GM21515 (cell line): ENCODE data around the gene TRIM26.

Experiments used
- ATAC-seq: cut with Tn5 transposase; IDR thresholded peaks from one replicate; pipeline ENCODE4 v1.9.1; 2021; ENCODE audit not compliant: unreplicated experiment

The TRIM26 gene

DNA sequence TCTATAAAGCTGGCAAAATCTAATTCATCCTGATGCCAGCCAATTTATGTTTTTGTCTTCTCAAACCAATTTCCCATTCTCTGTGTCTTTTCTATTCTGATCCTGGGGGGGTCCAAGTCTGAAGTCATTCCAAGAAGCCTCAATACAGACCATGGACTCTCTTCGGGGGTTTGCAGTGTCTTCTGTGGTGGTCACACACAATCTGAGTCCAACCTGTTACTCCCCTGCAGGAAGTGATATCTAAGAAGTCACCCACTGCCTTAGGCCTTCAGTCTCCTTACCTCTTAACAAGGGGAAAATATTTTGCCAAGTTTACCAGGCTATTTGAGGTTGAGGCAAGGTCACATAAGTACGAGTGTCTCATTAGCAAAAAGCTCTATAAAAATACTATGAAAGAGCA, 1.9 kb downstream of the TRIM26 start:
- no peak for ATAC-seq

DNA sequence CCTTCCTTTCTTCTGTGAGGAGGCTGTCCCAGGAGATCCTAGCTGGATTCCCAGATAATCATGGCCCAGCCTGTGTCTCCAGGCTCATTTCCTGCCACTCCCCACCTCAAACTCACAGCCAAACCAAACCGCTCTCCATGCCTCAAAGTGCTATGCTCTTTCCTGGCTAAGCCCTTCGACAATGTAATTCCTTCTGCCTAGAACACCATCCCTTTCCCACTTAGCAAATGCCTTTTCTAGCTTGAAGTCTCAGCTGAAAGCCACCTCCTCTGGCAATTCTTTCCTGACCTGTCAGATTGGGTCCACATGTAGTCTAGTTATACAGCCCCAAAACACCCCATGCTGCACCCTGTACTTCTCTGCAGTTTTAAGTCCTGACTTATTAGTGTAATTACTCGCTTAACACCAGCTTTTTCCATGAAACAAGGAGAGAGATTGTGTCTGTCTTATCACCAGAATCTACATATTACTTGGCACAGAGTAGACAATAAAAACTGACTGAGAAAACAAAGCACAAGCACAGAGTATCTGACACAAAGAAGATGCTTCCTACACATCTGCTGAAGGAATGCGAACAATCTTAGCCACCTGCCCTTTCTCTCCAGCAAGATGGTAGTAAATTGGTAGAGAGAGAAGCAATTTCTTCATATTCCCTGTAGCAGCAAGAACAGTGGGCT, 5.4 kb downstream of the TRIM26 start:
- ATAC-seq, result no peak

DNA sequence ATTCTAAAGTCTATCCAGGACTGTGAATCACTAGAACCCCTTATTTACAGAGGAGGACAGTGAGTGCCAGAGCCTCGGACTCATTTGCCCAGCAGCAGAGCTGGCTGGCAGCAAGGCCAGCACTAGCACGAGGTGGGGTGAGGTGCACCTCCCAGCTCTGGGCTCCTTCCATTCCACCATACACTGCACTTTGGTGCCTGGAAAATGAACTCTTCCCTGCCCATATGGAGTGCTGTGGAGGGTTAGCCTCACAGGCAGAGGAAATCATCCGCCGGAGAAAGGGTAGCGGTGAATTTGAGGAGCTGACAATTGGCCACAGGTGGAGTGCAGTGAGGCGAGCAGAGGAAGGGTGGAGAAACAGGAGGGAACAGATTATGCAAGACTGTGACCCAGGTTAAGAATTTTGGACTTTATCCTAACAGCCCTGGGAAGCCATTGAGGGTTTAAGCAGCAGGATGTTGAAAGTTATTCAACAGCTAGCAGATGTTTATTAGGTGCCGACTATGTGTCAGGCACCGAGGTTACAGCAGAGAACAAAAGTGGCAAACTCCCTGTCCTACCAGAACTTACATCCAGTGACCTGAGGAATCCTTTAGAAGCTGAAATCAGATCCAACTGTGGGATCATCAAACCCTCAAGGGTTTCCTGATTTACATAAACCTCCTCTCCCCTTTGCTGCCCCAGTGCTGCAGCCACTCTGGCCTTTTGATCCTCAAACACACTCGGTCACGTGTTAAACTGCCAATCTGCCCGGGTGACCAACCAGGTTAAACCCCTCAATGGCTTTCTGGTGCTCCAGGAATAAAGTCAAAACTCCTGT, 6.2 kb downstream of the TRIM26 start:
- ATAC-seq, result no peak

DNA sequence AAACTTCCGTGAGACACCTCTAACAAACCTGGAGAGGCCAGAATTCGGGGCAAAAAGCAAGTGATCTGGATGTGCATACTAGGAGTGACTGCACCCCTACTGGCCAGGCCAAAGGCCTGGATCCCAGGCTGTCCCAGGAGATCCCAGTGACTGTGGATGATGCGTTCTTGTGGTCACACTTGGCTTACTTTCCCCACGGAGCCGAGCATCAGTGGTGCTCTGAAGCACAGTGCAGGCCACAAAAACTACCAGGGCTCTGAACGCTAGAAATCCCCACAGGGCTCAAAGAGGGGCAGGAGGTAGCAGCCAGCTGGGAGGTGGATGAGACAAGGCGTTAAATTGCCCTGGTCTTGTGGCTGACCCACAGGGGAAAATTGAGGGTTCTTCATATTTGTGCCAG, 7.1 kb downstream of the TRIM26 start:
- no peak for ATAC-seq

DNA sequence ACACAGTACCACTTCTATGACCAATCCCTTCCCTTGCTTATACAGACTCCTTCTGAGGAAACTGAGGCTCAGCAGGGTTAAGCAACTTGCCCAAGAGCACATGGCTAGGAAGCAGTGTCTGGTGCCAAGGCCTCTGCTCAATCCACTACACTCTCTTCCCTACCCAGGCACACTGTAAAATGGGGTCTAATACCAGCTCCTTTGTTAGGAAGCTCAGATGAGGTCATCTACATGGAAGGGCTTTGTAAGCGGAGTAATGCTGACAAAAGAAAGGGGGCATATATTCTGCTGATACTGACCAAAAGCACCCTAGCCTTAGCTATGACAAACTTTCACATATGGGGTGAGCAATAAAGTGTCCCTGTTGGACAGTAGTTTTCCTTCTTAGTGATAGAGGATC, 9.1 kb downstream of the TRIM26 start:
- no peak for ATAC-seq

DNA sequence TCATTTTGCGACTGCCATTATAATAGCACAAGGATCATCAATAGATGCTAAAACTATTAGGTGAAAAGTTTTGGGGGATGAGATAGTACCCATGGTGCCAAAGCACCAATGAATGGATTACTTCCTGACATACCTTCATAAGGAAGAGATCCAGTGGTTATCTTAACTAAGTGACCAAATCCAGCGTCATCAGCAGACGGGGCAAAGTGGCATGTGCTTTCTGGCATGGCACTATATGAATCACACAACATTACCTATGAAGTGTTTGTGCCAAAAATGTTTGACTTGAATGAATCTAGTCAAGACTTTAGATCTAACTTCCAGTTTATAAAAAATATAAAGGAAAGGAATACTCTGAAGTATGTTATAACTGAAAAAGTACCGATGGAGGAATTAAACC, 10.8 kb downstream of the TRIM26 start:
- no peak for ATAC-seq

DNA sequence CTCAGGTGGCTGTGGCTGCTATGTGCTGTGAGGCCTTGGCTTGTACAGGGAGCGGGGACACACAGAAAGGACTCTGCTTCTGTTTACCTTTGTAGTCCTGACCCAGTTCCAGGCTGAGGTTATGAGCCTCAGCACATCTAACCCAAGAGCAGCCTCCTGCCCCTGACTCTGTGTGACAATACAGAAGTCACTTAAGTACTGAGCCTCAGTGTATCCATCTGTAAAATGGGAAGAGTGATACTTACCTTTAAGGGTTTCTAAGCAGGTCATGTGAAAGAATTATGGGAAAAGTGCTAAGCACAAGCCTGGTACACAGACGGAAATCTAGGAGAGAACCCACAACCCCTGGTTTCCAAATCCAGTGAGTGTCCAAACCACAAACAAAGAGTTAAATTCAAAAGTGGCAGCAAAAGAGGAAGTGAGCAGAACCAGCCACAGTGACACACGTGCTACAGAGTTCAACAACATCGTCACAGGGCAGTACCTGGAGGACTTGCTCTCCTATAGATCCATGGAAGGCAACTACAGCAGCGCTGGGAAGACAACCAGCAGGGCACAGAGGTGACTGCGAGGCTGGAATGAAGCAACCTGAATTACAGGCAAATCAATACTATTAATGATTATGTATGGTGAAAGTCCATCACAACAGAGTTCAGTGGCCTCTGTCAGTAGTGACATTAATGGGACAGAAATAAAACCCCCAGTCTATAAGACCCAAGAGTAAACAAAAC, 12.5 kb downstream of the TRIM26 start:
- peak; percentile 60 for ATAC-seq

DNA sequence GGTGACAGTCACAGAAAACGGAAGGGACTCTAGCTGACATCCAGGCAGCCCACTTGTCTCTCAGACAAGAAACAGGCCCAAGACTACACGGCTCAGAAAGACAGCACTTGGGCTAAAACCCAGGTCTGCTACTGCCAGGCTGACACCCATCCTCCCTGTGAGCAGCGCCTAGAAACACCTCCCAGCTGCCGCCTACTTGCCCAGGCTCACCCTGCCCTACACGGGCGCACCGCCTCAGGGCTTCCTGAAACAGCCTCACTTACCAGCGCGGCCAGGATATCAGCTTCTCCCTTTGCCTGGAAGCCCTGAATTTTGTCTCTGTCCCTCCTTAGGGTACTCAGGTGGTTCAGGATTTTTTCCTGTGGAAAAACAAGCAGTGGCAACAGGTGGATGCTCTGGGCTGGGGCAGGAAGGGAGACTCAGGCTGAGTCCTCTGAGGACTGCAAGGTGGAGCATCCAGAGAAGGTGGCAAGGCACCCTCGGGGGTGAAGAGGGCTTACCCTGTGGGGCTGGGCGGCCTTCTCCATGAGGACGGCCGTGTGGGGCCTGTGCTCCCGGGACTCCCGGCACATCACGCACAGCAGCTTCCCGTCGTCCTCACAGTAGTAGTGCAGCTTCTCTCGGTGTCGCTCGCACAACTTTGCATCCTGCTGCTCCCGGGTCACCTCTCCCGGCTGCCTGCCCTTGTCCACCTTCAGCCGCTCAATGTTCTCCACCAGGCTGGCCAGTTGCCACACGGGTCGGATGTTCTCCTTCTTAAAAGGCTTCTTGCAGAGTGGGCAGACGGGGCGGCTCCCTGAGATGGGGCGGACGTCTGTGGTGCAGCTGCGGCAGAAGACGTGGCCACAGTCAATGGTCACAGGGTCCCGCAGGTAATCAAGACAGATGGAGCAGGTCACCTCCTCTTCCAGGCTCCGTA, 14.8 kb downstream of the TRIM26 start:
- ATAC-seq, result no peak

DNA sequence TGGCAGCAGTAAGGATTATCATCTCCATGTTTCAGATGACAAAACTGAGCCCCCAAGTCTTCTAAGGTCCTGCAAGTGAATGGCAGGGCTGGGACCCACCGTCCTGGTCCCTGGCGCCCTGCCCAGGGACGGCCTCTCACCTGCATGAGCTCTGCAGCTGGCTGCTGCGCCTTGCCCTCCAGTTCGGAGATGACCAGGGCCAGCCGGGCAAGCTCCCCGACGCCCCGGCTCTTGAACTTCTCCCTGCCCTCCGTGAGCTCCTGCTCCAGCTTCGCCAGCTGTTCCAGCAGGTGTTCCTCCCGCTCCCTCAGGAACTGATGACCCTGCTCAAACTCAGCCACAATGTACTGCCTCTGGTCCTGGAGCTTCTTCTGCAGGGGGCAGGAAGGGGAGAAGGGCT, 16.8 kb downstream of the TRIM26 start:
- no peak for ATAC-seq

DNA sequence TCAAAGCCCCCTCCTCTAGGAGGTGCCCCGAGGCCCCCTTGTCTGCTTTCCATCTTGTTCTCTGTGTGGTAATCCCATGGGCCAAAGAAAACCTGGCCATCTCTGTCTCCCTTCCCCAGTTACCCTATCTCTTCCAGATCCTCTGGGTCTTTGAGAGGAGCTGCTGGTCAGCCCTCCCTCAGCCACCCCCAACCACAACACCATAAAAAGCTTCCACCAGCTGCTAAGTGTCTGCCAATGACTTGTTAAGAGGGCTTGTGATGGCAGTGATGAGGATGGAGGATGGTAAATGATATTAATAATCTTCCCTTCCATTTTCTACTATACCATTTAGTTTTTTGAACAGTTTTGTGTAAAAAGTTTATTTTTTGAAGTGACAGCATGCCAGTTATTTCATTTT, 17.3 kb downstream of the TRIM26 start:
- no peak for ATAC-seq

DNA sequence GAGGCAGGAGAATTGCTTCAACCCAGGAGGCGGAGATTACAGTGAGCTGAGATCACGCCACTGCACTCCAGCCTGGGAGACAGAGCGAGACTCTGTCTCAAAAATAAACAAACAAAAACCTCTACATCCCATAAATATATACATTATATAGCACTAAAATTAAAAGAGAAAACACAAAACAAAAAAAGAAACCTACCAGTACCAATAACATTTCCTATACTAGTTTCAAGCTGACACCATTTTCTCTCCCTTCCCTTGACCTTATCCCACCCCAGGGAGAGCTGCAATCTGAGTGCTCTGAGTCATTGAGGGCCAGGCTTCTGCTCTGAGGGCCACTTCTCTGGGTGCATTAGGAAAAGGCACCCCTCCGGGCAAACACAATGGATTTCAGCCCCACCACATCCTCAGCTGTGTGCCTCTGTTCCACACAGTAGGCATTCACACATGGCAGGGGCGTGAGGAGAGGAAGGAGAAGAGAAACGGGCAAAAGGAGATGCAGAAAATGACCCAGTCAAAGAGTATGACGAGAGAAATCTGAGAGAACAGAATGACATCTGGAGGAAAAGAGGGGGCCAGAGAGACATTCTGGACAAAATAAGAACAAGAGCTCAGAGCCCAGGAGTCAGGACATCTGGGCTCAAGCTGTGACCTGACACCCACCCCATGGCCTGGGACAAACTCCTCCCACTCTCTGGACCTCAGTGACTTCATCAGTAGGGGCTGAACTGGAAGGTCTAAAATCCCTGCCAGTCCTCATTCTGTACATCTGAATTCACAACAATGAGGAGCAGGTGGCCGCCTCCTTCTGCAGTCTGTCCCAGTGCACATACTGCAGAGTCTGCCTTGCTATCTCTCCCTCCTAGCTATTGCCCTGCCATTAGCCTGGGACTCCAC, 18.2 kb downstream of the TRIM26 start:
- ATAC-seq, result no peak

DNA sequence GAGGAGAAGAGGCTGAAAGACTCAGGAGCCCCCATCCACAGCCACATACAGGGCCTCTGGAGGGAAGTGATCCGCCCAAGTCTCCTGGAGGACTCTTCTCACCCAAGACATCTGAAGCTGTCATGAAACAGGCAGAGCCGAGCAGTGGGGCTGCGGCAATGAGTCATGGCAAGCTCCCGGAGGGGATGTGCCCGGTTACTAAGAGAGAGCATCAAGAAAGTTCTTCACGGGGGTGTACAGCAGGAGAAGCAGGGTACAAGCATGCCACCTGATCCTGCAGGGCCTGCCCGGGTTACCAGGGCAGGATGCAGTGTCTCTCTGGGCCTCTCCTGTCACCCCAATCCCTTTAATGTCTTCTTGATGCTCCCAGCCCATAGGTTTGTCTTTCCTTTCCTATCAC, 21.1 kb downstream of the TRIM26 start:
- ATAC-seq, result no peak

DNA sequence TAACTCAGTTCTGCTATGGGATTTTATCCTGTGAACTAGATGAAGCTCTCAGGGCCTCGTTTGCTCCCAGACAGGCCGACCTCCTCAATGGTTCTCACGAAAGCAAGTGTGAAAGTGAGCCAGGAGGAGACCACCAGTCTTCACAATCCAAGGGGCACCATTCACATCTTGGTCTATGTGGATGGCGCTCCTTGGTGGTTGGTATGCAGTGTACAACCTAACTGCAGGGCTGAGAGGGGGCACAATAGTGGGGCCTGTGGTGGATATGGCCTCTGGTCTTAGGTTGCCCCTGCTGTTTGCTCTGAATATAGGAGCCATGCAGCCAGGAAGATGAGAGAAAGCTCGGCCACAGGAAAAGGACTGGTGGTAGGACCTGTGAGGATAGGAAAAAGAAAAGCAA, 24.7 kb downstream of the TRIM26 start:
- ATAC-seq, result no peak

DNA sequence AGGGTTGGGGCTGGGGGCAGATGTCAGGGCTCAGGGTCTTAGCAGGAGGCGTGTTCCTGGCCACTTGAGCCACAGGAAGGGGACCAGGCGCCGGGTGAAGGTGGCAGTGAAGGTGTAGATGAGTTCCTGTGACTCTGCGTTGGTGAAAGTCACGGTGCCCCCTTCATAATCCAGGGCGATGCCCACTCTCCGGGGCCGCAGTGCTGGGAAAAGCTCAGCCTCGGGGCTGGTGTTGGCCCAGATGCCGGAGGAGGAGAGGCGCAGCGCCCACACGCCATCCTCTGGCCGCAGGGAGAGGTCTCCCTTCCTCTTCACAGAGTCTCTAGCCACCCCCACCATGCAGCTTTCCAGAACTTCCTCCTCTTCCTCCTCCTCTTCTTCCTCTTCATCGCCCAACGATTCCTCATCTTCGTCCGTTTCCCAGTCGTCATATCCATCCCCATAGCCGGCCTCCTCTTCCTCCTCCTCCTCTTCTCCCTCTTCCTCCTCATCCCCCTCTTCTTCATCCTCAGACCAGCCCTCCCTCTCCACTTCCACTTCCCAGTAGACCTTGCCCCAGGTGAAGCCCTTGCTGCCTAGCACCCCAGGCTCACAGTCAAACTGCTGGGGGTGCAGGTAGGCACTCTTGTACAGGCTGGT, 27.2 kb downstream of the TRIM26 start:
- ATAC-seq, result no peak

DNA sequence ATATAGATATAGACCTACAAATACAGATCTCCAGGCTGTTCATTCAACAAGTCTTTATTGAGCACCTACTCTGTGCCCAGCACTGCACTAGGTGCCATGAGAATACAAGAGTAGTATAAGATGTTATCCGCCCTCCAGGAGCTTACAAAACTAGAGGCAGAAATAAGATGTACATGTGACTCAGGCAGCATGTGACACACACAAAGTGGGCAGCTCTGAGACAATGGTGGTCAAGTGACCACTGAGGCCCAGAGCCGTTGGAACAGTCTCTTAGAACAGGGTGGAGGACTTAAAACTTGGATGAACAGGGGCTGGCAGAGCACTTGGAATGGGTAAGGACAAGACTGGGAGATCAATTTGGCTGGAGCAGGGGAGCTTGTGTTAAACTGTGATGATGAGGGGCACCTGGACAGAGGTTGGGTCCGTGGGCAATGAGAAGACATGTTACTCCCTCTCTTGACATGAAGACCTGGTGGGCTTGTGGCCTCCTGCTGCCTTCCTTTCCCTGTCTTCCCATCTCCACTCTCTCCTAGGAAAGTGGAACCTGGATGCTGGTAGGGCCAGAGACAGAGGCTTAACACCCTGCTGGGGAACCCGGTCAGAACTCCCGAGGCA, 28.7 kb downstream of the TRIM26 start:
- ATAC-seq, result no peak

DNA sequence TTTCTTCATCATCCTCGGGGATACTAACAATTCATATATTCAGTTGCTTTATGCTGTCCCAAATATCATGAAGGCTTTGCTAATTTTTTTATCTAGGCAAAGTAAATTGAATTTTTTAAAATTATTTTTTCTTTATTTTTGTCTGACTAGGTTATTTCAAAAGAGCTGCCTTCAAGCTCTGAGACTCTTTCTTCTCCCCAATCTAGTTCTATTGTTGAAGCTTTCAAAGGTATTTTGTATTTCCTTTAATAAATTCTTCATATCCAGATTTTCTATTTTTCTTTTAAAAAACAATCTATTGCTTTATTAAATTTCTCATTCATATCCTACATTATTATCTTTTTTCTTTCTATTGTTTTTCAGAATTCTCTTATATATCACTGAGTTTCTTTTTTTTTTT, 33.1 kb downstream of the TRIM26 start:
- no peak for ATAC-seq

DNA sequence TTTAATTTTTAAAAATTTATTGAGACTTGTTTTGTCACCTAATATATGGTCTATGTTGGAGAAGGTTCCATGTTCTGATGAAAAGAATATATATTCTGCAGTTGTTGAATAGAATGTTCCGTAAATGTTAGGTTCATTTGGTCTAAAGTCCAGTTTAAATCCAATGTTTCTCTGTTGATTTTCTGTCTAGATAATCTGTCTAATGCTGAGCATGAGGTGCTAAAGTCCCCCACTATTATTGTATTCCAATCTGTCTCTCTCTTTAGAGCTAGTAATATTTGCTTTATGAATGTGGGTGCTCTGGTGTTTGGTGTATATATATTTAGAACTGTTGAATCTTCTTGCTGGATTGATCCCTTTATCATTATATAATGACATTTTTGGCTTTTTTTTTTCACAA, 34.4 kb downstream of the TRIM26 start:
- no peak for ATAC-seq

DNA sequence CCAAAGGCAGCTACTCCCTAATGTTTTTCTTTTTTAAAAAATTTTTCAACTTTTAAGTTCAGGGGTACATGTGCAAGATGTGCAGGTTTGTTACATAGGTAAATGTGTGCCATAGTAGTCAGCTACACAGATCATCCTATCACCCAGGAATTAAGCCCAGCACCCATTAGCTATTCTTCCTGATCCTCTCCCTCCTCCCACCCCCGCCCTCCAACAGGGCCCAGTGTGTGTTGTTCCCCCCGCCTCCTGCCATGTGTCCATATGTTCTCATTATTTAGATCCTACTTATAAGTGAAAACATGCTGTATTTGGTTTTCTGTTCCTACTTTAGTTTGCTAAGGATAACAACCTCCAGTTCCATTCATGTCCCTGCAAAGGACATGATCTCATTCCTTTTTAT, 37.4 kb downstream of the TRIM26 start:
- ATAC-seq, result no peak

DNA sequence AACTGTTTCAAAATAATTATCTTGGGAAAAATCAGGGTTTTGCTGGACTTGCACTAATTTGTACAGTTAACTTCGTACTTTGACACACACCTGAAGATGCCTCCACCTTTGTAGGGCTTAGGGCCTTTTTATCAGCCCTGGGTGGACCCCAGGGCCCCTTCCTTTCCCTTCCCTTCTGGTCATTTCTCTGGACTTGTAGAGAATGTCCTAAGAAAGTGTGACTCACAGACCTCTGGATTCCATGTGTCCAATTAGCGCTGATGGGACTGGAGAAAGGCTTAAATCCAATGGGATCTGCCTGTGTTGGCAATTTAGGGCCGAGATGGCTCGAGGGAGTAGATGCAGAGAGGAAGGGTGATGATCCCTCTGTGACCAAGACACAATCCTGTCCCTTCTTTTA, 40.5 kb downstream of the TRIM26 start:
- no peak for ATAC-seq
